Measurements from ENCODE around the gene CD82. TPM values are rescaled to one million over a fixed set of nuclear protein-coding genes. Genes with fewer than 3 reads are reported as not detected.

Gene CD82
- total RNA-seq, 1 donor, result 2.6 TPM

DNA sequence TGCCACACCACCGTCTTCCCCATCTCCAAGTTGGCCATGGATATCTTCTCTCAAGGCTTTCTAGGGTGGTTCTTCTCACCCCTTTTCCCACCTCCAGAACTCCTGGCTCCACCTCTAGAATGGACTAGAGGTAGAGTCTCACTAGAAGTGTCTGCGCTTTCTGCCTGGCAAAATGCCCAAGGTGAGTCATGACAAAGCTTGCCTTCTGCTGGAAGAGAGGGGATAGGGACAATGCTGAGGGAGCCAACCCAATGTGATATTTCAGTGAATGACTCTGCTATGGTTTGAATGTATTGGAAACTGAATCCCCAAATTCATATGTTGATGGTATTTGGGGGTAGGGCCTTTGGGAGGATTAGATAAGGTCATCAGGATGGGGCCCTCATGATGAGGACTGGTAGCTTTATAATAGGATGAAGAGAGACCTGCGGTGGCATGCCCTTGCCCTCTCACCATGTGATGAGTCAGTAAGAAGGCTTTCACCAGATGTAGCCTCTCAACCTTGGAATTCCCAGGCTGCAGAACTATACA, 4.1 kb upstream of the CD82 start:
- H3K4me3 ChIP-seq (ENCODE audit: low read depth, low read length), result no peak overlapping the region
- TF ChIP-seq, protein P1, sequence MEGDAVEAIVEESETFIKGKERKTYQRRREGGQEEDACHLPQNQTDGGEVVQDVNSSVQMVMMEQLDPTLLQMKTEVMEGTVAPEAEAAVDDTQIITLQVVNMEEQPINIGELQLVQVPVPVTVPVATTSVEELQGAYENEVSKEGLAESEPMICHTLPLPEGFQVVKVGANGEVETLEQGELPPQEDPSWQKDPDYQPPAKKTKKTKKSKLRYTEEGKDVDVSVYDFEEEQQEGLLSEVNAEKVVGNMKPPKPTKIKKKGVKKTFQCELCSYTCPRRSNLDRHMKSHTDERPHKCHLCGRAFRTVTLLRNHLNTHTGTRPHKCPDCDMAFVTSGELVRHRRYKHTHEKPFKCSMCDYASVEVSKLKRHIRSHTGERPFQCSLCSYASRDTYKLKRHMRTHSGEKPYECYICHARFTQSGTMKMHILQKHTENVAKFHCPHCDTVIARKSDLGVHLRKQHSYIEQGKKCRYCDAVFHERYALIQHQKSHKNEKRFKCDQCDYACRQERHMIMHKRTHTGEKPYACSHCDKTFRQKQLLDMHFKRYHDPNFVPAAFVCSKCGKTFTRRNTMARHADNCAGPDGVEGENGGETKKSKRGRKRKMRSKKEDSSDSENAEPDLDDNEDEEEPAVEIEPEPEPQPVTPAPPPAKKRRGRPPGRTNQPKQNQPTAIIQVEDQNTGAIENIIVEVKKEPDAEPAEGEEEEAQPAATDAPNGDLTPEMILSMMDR (IDR thresholded peaks at IDR 0.05; ENCODE audit: insufficient read depth, low read length), result no peak
- no peak for DNase-seq (ENCODE audit: low read depth)

DNA sequence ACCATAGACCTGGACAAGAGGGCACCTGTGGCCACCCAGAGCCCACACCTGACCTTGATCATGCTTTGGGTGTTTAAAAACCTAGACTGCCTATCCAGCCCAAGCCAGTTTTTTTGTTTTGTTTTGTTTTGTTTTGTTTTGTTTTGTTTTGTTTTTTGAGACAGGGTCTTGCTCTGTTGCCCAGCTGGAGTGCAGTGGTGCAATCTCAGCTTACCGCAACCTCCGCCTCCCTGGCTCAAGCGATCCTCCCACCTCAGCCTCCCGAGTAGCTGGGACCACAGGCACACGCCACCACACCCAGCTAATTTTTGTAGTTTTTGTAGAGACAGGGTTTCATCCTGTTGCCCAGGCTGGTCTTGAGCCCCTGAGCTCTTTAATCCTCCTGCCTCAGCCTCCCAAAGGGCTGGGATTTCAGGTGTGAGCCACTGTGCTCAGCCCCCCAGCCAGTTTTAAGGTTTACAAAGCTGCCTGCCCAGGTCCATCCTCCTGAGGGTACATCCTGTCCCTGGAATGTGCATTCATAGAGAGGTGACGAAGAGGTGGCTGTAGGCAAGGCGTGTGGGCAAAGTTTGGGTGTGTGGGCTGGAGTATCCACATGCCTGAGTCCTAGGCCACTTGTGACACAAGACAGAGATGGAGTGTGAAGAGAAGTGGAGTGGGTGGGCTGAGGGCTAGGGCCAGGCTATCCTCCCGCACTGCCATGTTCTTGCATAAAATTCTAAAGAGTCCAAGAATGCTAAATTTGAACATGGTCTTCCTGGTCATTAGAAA, 3.3 kb upstream of the CD82 start:
- no peak for DNase-seq (ENCODE audit: low read depth)
- TF ChIP-seq, protein P1 (IDR thresholded peaks at IDR 0.05; ENCODE audit: insufficient read depth, low read length), result no peak
- no peak overlapping the region for H3K4me3 ChIP-seq (ENCODE audit: low read depth, low read length)

DNA sequence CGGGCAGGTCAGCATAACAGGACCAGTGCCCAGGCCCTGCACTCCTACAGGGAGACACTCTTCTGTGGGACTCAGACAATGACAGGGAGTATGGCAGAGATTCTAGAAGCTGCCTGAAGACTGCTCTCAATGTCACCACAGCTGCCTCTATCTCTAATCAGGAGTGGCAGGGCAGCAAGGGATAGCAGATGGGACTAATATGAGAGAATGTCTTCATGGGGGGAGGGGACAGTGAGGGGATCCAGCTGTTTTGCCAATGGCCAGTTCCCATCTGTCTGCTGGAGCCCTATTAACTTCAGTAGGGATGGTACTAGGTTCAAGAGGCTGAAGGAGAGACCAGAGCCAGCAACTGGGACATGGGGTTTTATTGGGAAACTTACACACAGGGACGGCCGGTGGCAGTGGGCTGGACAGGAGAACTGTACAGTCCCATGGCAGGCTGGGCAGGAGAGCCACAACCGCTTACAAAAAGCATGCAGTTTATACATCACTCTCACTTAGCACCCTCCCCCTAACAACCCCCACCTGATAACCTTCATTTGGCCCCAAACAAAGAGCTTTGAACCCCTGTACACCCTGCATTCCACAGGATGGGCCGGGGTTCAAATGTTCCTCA, 2.5 kb upstream of the CD82 start:
- TF ChIP-seq, protein P1 (IDR thresholded peaks at IDR 0.05; ENCODE audit: insufficient read depth, low read length), result no peak
- no peak for DNase-seq (ENCODE audit: low read depth)
- no peak overlapping the region for H3K4me3 ChIP-seq (ENCODE audit: low read depth, low read length)

DNA sequence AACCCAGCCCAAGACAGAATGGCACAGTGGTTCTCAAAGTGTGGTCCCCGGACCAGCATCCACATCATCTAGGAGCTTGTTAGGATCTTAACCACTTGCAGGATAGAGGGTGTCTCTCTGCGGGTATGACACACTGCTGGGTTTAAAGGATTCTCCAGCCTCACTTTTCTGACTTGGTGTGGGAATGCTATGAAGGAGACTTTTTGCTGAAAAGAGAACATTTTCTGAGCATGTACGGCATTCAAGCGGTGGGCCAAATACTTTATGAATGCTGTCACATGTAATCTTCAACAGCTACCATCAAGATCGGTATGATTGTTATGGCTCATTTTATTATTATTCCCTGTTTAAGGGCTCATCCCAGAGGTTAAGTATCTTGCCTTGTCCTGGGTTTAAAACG, 1.8 kb upstream of the CD82 start:
- peak; percentile 39 for DNase-seq (ENCODE audit: low read depth)
- H3K4me3 ChIP-seq (ENCODE audit: low read depth, low read length), result no peak overlapping the region
- TF ChIP-seq, protein P1 (IDR thresholded peaks at IDR 0.05; ENCODE audit: insufficient read depth, low read length), result no peak

DNA sequence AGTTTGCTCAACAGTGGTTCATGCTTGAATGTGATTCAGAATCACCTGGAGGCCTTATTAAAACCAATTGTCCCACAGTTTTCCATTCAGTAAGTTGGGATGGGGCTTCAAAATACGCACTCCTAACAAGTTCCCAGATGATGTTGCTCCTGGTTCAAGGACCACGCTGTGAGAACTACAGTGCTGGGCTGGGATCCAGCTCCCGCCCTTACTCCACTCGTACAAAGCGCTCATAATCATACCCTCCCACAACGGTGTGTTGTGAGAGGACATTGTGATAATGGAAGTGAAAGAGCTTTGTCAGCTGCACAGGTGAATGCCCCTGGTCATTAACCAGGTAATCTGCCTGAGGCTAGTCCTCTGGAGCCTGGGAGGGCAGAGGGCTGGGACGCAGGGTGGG, 1.3 kb upstream of the CD82 start:
- no peak for DNase-seq (ENCODE audit: low read depth)
- TF ChIP-seq, protein P1 (IDR thresholded peaks at IDR 0.05; ENCODE audit: insufficient read depth, low read length), result no peak
- H3K4me3 ChIP-seq (ENCODE audit: low read depth, low read length), result no peak overlapping the region

DNA sequence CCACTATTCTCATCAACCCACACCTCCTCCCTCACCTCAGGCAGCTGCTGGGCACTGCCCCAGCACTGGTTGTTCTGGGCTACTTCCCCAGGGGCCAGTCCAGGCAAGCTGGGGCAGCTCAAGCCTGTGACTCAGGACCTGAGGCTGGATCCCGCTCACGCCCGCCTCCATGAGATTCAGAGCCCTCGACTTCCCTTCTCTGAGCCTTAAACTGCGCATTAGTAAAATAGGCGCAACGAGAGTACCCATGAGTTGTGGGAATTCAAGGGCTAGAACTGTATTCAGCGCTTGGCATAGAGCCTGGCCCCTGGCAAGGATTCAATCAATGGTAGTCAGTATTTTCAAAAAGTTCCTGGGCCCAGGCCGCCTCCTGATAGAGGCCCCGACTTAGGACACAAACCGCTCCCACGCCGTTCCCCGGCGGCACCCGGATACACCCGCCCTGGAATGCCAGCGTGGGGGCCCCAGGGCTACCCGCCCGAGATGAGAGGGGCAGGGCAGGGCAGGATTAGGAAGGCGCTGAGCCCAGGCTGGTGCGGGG, 723 bp upstream of the CD82 start:
- peak overlapping the region; percentile 63 for H3K4me3 ChIP-seq (ENCODE audit: low read depth, low read length)
- TF ChIP-seq, protein P1 (IDR thresholded peaks at IDR 0.05; ENCODE audit: insufficient read depth, low read length), result no peak
- DNase-seq (ENCODE audit: low read depth), result peak; percentile 82
